Amniotic epithelial cell (primary cell): ENCODE results near the gene NCOA7.
"Not testable (repeated sequence)": the region's sequence is repeated elsewhere in the genome, so short reads cannot be mapped to it uniquely, and the experiment has no call there.

ENCODE experiments used
- DNase-seq: peaks from one replicate; pipeline ENCODE4 v3.0.0-alpha.2; 2010; ENCODE audit warnings: low read depth

Gene NCOA7

DNA sequence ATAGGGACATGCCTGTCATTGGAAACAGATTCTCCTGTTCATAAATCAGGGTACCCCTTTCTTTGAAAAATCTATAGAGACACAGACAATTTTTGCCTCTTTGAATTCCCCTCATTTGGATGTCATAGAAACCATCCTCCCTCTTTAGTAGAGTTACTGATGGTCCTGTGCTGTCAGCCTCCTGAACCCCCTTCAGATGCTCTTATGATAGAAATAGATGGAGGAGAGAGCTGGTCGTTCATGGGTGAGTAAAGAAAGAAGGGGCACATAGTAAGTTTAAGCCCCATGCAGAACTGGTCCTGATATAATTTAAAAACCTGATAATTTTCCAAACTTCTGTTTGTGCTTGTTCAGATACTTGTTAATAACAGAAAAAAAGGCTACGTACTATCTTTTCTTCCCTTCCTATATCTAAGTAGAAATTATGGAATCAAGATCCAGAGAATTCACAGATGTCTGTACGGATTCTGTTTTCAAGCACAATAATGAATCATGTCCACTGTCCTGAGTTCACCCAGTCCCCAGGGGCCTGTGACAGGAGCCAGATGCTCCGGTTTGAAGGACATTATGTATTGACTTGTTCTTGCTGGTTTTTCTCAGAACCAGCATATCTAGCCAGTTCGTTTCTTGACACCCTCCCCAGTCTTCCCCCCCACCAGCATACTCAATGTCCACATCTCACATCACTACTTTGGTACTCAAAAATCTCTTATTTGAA, 78.1 kb downstream of the NCOA7 start:
- peak; percentile 70 for DNase-seq

DNA sequence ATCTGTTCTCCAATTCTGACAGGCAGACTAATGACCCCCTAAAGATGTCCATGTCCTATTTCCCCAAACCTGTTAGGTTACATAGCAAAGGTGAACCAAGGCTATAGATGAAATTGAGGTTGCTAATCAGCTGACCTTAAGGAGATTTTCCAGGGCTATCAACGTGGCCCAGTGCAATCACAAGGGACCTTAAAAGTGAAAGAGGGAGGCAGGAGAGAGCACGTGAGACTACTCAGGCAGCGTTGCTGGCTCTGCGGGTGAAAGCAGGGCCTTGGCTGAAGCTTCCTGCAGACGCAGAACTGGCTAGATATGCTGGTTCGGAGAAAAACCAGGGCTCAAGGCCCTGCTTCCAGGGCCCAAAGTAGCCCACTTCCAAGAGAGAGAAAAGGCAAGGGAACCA, 78.7 kb downstream of the NCOA7 start:
- DNase-seq, result no peak

DNA sequence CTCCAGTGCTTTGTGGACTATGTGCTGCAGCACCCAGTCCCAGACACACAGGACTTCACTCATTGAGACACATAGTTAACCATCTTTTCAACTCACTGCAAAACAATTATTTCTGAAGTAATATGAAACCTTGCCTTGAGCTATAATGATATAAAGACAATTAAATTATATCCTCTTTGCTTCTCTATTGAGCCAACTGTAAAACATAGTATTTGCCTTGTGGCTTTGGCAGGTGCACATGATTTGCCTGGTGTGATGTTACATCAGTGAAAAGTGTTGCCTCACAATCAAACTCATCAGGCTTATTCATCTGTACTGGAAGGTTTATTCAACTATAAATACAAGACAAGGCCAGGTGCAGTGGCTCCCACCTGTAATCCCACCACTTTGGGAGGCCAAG, 80.6 kb downstream of the NCOA7 start:
- peak; percentile 15 for DNase-seq

DNA sequence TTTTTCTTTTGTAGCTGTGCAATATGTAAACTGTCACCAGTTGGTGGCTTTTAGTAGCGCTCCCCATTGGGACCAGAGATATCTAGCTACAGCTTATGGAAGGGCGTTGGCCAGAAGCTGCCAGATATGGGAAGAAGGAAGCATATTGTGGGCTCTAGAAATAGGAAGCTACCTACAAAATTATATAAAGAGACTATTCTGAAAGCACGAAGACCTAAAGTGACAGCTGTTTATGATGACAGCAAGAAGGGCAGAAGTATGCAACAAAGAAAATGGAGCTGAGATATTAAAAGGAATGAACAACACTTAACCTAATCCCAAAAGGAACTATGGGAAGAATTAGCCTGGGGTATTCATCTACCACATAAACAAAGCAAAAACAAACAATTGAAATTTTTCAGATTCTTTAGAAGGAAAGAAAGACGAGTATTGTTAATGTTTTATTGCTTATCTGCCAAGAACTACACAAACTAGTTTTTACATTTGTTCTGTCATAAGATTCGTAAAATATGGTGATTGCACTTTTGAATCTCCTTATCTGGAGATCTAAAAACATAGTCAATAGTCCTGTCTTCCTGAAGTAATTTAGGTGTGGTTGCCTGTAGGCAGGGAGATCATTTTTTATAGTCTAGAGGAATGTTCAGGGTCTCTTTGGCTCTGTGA, 81.6 kb downstream of the NCOA7 start:
- peak; percentile 15 for DNase-seq

DNA sequence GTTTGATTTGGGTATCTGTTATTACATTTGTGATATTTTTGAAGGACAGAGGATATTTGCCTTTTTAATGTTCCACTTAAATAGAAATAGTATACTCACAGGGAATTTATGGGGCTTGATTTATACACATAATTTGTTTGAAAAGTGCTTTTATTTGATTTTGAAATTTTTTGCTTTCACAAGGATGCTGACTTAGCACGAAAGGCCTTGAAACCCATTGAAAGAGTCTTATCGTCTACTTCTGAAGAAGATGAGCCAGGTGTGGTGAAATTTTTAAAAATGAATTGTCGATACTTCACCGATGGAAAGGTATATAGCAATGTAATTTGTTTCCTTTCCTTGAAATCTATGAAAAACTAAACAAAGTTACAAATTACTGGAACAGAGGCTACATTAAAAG, 91.5 kb downstream of the NCOA7 start:
- DNase-seq, result no peak

DNA sequence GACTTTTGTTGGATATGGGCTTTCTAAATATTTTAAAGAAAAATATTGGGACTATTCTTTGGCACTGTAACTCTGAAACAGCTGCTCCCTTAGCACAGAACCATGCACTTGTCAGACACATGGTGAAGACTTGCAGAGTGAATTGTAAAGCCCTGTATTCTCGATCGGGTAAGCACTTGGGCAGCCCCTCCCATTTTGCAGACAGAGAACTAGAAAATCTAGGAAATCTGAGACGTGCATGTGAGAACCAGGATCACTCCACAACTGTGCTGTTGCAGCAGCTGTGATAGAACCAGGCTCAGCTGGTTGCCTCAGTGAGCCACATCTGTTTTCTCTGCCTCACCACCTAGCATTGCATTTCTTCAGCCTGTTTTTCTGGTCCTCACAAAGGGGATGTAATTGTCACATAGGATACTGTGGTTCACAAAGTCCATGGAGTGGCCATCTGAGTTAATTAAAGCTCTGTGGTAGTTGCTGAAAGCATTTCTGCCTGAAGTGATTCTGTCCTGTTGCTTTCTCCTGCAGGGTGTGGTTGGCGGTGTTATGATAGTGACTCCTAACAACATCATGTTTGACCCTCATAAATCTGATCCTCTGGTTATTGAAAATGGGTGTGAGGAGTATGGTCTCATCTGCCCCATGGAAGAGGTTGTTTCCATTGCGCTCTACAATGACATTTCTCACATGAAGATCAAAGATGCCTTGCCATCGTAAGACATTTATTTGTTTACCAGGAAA, 94.0 kb downstream of the NCOA7 start:
- no peak for DNase-seq

DNA sequence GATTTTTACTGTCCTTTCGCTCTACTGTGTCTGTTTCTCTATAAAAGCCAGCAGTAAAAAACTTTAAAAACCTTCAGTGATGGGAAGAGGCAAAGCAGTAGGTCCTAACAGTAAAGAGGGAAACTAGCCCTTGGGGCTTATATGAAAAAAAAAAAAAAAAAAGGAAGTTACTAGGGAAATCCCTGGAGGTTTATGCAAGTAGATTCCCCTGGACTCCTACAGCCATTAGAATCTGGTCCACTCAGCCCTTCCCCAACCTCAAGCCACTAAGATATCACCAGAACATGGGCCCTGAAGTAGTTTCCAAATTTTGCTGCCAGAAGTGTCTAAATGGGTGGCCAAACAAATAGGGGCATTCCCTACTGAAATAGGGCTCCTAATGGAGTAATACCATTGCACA, 95.3 kb downstream of the NCOA7 start:
- no peak for DNase-seq

DNA sequence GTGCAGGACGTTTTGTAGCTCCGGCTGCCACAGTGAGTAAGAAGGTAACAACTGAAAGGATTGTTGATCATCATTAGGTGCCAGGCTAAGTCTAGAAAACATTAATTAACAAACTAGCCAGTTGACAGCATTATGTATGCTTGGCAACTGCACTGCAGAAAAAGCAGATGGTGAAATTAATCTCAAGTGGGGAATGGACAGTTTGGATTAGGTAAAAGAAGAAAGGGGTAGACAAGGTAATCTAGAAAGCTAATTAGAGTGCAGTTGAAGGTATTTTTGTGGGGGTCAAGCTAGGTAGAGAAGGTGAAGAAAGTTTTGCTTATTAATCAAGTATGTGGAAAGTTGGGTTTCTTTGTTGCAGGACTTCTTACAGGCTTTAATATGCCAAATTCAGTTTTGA, 96.2 kb downstream of the NCOA7 start:
- no peak for DNase-seq

DNA sequence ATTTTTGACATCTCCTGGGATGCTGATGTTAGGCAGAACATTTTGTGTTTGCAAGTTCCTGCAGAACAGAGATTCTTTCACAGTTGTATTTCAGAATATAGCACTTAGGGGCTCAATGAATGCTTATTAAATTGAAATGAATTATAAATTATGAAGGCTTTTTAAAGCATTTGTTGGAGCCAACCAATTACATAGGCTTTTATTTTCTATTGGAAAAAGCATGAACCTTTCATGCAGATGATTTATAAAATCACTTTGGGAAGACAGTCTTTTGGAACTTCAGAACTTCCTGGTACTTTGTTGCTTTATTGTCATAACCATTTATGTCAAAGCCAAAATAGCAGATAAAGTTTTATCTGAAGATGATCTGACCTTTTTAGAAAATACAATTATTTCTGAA, 96.6 kb downstream of the NCOA7 start:
- DNase-seq, result no peak

DNA sequence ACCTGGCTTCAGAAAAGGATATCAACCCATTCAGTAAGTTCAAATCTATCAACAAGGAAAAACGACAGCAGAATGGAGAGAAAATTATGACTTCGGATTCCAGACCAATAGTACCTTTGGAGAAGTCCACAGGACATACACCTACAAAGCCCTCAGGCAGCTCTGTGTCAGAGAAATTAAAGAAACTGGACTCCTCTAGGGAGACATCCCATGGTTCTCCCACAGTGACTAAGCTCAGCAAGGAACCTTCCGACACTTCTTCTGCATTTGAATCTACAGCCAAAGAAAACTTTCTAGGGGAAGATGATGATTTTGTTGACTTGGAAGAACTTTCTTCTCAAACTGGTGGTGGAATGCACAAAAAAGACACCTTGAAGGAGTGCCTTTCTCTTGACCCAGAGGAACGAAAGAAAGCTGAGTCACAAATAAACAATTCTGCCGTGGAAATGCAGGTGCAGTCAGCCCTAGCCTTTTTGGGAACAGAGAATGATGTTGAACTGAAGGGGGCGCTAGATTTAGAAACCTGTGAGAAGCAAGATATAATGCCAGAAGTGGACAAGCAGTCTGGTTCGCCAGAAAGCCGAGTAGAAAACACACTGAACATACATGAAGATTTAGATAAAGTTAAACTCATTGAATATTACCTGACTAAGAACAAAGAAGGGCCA, 98.4 kb downstream of the NCOA7 start:
- peak; percentile 53 for DNase-seq

DNA sequence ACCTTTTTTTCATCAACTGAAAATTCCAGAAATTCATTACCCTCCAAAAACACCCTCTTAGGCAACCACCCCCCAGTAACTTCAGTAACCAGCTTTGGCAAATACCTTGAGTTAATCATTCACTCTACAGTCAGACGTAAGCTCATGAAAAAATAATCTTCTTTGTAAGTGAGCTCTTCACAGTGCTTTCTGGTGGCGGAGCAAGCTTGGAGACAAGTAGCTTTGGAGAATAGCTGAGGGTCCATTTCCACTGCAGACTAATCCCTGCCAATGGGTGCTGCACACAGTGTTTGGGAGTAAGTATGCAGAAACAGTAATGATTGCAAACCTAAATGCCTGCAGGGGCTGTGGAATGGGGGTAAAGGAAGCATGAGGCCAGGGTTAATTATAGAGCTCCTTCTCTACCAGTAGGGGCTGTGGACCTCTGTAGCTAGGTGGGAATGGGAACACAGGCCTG, 109.0 kb downstream of the NCOA7 start:
- DNase-seq, result no peak

DNA sequence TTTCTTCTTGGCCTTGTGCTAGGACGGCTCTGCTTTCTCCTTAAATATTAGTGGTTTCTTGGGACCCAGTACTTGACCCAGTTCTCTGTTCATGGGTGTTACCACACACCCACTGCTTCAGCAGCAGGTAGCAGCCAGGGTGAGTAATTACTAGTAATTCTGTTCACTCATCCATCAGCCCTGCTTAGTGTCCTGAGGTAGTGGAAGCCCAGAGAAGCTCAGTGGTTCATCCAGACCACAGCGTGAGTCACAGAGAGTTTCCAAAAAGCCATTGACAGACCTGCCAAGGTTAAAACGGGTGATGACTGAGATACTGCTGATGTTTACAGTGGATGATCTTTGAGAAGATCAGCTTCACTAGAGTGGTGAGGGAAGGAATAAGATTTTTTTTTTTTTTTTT, 114.1 kb downstream of the NCOA7 start:
- peak; percentile 87 for DNase-seq

DNA sequence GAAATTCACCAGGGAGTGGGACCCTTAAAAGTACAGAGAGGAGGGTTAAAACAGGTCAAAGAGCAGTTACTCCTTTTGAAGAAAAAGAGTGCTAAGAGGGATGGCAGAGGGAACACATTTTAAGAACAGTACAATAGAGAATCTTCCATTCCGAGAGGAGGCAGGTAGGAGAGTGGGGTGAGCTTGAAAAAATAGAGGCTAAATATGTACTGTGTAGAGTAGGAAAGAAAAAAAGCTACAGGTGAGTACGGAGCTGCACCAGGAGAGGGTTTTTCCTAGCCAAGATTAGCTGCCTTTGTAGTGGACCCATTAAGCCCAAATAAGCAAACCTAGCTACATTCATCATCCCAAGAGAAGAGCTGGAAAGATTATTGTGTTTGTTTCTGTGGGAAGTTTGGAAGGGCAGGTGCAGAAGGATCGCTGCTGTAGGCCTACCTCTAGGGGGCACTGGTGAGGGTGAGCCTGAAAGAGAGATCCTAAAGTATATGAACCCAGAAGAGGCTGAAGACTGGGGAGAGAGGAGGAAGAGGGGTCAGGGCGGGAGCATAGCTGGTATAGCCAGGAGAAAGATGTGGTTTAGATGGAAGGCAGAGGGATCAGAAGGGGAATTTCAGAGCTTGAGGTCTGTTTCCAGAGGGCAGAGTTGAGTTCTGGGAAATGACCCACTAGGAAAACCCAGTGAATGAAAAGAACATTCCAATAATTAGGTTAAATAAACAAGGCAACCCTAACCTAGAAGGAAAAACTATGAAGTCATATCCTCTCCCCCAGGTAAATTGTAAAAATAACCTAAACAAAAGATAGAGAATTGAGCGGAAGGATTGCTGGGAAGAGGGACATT, 115.6 kb downstream of the NCOA7 start:
- peak; percentile 26 for DNase-seq

DNA sequence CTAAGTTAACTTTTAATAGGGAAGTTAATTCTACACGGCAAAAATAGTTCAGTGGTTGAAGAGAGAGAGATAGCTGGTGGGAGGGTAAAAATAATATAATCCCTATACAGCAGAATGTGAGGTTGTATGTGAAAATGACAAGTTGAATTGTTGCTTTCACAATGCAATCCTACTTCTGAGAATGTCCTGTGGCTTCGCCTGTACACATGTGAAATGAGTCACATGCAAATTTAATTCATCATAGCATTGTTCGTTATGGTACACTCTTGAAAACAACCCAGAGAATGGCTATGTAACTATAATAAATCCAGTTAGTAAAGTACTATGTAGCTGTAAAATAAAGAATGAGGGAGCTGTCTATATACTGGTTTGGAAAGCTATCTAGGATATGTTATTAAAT, 119.8 kb downstream of the NCOA7 start:
- DNase-seq, result peak; percentile 93

DNA sequence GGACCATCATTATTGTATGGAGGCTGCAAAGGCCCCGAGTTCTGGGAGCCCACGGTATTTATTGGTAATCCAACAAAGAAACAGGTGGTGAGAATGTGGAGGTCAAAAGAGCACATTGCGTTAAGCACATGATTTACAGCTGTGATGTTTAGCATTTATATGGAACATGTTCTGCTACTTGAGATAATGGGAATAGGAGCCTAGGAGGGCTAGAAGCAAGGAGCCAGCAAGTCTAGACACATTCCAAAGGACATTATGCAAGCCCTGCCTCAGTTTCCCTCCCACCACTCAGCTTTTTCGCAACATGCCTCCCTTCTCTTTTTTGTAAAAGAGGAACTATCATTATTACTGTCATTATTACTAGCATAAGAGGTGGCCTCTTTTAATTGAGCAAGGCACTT, 120.3 kb downstream of the NCOA7 start:
- peak; percentile 21 for DNase-seq

DNA sequence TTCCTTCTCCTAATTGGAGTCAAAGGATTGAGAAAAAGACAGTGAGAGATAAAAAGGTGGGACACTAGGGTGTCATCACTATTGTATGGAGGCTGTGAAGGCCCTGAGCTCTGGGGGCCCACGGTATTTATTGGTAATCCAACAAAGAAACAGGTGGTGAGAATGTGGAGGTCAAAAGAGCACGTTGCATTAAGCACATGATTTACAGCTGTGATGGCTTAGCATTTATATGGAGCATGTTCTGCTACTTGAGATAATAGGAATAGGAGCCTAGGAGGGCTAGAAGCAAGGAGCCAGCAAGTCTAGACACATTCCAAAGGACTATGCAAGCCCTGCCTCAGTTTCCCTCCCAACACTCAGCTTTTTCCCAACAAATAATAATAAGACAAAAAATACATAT, 121.7 kb downstream of the NCOA7 start:
- DNase-seq, result not testable (repeated sequence)

DNA sequence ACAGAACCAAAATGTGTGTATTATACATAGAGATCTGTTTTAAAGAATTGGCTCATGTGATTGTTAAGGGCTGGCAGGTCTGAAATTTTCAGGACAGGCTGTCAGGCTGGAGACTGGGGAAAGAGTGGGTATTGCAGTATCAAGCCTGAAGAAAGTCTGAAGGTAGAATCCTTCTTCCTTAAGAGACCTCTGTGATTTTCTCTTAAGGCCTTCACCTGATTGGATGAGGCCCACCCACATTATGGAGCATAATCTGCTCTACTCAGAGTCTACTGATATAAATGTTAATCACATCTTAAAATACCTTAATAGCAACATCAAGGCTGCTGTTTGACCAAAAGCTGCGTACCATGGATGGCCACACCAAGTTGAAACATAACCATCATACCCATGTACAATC, 122.4 kb downstream of the NCOA7 start:
- no peak for DNase-seq

DNA sequence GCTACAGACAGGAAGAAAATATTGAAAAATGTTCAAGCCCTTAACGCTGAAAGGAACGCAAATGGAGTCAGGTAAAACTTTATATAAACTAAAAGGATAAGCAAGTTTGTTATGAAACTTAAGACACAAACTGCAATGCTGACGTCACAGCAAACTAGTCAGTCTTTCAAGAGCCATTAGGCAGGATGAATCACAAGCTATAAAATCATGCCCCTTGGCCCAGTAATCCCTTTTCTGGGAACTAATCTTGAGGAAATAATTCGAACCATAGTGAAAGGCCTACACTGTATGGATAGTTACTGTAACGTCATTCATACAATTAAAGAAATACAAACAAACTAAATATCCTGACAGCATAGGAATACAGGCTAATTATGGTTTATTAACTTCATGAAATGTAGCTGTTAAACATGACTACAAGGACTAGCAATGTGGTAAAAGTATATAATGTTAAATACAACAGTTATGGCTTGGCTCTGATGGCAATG, 123.1 kb downstream of the NCOA7 start:
- peak; percentile 98 for DNase-seq

DNA sequence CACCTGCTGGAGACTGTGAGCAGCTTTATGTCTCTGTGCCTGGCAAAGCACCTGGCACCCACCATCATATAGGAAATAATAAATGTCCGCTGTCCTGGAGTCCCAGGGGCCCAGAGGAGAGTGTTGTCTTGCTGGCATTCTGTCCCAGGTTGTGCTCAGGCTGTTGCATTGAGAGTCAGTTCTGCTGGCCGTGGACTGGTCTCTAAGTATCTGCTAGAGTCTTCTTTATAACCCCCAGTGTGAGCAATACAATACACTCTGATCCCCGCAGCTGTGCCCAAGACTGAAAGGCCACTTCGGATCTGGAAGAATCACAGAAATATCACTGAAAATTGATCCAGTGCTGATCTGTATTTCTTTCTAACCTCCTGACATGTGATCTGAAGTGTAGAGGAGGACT, 127.5 kb downstream of the NCOA7 start:
- no peak for DNase-seq

DNA sequence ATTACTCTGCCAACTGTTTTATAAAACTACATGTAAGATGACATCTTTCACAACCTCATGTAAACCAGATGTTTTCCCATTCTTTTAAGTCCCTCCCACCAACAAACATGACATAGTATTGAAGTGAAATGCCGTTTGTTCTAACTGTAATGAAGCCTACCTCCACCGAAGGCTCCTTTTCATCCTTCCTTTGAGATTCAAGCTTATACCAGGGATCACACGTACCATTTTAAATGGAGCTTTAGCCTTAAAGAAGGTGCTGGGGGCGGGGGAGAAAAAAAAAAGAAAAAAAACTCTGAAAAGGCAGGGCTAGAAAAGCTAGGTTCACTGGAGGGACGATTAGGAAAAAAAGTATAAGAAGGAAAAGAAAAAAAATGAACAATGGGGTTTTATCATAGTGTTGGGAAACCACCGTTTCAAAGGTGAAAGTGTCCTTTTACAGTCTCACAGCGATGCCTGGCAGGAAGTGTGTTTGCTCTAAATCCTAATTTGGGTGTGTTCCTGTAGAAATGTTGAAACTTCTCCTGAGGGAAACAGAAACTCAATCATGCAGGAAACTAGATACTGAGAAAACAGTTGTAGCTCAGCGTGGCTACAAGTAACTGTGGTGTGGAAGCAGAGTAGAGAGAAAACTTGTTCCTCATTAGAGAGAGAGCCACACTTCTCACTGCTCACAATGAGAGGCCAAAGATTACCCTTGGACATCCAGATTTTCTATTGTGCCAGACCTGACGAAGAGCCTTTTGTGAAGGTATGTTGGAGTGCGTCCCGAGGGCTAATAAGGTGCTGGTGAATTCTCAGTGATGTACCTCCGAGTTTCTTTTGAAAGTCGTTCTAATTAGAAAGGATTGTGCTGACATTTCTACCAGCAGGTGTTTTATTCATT, 128.2 kb downstream of the NCOA7 start:
- peak; percentile 91 for DNase-seq
